SHP77 (cell line): ENCODE data around the gene ADORA2B.
A peak's percentile ranks its signal among the peaks of the same experiment; 100 is the strongest.
"Not testable (repeated sequence)": the region's sequence is repeated elsewhere in the genome, so short reads cannot be mapped to it uniquely, and the experiment has no call there.

Source experiments
- DNase-seq, 2 experiments: peaks; one replicate each; lab custom pipeline; 2025; lab: John Stamatoyannopoulos, UW

The ADORA2B gene

GRCh38 chr17:15955793-15956541, 11.0 kb downstream of the ADORA2B start:
- no peak for DNase-seq

GRCh38 chr17:15957206-15957605, 12.3 kb downstream of the ADORA2B start:
- no peak for DNase-seq

GRCh38 chr17:15957608-15958307, 12.8 kb downstream of the ADORA2B start:
- DNase-seq: peak in 1 of 2 experiments; percentile 24

- DNase-seq: no peak
These were observed 13.5 kb downstream of the ADORA2B start for GRCh38 chr17:15958484-15958854.

- DNase-seq: peak in 1 of 2 experiments; percentile 16
These were observed 18.8 kb downstream of the ADORA2B start for GRCh38 chr17:15963670-15964110.

- DNase-seq: no peak
These were observed 20.6 kb downstream of the ADORA2B start for GRCh38 chr17:15965528-15965927.

GRCh38 chr17:15966183-15966878, 21.4 kb downstream of the ADORA2B start:
- DNase-seq: peak; percentile 48 to 79

- DNase-seq: peak in 1 of 2 experiments; percentile 58
These were observed 21.9 kb downstream of the ADORA2B start for GRCh38 chr17:15966879-15967248.

- DNase-seq: no peak
These were observed 22.9 kb downstream of the ADORA2B start for GRCh38 chr17:15967706-15968399.

GRCh38 chr17:15969463-15969862, 24.5 kb downstream of the ADORA2B start:
- DNase-seq: no peak

- no peak for DNase-seq
These were observed 25.6 kb downstream of the ADORA2B start for GRCh38 chr17:15970500-15970899.

- no peak for DNase-seq
These were observed 26.3 kb downstream of the ADORA2B start for GRCh38 chr17:15971098-15971678.

GRCh38 chr17:15971882-15972281, 27.0 kb downstream of the ADORA2B start:
- no peak for DNase-seq

GRCh38 chr17:15972497-15972951, 27.6 kb downstream of the ADORA2B start:
- DNase-seq: no peak

GRCh38 chr17:15973016-15973415, 28.1 kb downstream of the ADORA2B start:
- DNase-seq: no peak

- DNase-seq: no peak
These were observed 28.9 kb downstream of the ADORA2B start for GRCh38 chr17:15973834-15974233.

GRCh38 chr17:15977894-15978293, 33.0 kb downstream of the ADORA2B start:
- no peak for DNase-seq

GRCh38 chr17:15978606-15979005, 33.7 kb downstream of the ADORA2B start:
- no peak for DNase-seq

- DNase-seq: not testable (repeated sequence)
These were observed 34.1 kb downstream of the ADORA2B start for GRCh38 chr17:15979013-15979412.

- DNase-seq: no peak
These were observed 36.3 kb downstream of the ADORA2B start for GRCh38 chr17:15981208-15981607.

- no peak for DNase-seq
These were observed 37.0 kb downstream of the ADORA2B start for GRCh38 chr17:15981646-15982580.
